ENCODE data around the gene VAV3.
"Not testable (repeated sequence)": the region's sequence is repeated elsewhere in the genome, so short reads cannot be mapped to it uniquely, and the experiment has no call there.

The VAV3 gene

DNA sequence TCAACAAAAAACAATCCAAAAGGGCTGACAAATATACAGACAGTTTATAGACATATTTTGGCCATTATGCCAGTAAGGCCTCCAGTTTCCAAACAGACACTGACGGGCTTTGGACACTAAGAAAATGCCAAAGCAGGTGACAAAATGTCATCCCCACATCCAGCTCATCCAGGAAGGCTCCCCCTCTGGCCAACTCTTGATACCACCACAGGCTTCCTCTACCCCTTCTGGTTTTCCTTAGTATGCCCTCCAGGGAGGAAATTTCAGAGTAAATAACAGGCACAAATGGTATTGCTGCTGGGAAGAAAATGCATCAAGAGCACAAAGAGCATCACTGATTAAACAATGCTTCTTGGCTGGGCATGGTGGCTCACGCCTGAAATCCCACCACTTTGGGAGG is 225.3 kb downstream of the VAV3 start:
- no peak for DNase-seq (ENCODE audit: low read depth in 2 of 2)

DNA sequence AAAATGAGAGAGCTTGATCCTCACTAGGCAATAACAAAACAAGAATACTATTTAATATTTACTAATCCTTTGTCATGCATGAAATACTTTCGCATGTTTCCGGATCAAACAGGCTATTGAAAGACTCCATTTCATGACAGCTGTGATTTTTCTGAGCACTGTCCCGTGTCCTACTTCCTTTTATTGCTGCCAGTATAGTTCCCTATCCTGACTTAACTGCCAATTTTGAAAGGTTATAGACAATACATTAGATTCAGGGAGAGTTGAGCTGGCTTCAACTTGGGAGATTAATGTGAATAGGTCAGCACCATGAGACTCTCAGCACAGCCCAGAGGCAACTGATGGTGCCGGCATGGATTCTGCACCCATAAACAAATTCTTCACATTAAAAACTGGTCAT is 225.8 kb downstream of the VAV3 start:
- DNase-seq (ENCODE audit: low read depth in 2 of 2) = no peak

DNA sequence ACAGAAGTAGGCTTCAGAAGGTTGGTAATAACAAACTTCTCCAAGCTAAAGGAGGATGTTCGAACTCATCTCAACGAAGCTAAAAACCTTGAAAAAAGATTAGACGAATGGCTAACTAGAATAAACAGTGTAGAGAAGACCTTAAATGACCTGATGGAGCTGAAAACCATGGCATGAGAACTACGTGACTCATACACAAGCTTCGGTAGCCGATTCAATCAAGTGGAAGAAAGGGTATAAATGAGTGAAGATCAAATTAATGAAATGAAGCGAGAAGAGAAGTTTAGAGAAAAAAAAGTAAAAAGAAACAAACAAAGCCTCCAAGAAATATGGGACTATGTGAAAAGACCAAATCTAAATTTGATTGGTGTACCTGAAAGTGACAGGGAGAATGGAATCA is 231.6 kb downstream of the VAV3 start:
- DNase-seq (ENCODE audit: low read depth in 2 of 2) = not testable (repeated sequence)

DNA sequence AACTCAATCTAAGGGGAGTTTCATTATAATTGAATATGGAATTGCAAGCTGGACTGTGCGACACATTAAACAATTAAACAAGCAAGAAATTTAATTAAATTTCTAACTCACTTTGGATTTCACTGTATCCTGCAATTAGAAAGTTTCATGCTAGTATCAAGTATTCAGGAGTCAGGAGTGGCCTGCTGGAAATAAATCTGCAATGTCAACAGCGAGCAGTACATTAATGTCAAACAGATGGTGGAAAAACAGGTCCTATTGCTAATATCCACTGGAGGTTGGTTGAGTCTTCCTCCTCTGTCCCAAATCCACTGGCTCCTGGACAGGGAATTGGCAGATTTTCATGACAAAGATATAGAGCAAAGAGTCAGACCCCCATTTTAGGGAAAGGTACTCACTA is 237.1 kb downstream of the VAV3 start:
- DNase-seq (ENCODE audit: low read depth in 2 of 2) = no peak

DNA sequence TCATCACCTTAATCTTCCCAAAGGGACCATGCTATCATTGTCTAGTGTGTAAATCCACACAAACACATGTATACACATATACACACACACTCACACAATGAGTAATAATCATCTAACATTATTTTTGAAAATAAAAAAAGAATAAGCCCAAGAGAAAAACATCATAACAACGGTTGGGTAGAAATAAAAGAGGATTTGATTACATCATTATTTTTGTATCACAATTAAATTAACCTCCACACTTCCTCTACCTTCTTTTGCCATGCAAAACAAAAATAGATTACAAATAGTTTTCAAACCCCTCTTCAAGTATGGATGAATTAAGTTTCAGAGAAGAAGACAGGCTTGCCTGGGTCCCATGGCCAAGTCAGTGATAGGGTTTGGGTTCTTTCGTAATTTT is 238.1 kb downstream of the VAV3 start:
- no peak for DNase-seq (ENCODE audit: low read depth in 2 of 2)

- DNase-seq (ENCODE audit: low read depth in 2 of 2) = no peak
These were observed 240.3 kb downstream of the VAV3 start for GRCh38 chr1:107724648-107725047.

DNA sequence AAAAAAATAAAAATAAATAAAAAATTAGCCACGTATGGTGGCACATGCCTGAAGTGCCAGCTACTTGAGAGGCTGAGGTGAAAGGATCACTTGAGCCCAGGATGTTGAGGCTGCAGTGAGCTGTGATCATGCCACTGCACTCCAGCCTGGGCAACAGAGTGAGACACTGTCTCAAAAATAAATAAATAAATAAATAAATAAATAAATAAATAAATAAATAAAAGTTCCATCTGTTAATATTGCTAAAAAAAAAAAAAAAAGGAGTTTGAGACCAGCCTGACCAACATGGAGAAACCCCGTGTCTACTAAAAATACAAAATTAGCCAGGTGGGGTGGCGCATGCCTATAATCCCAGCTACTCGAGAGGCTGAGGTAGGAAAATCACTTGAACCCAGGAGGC is 244.8 kb downstream of the VAV3 start:
- not testable (repeated sequence) for DNase-seq (ENCODE audit: low read depth in 2 of 2)

DNA sequence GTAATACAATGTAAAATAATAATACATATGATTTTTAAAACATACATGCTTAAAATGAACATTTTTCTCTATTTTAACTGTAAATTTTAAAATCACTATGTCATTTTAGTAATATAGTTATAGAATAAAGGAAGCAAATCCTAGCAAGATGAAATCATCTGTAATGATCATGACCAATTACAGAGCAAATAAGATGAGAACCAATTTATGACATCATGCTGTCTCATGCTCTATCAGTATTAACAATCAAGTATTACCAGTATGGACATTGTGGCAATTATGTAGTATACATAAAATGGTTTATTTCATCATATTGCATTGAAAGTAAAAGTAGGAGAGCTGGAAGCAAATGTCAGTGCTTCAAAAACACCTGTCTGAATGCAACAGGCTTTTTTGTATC is 255.0 kb downstream of the VAV3 start:
- no peak for DNase-seq (ENCODE audit: low read depth in 2 of 2)

DNA sequence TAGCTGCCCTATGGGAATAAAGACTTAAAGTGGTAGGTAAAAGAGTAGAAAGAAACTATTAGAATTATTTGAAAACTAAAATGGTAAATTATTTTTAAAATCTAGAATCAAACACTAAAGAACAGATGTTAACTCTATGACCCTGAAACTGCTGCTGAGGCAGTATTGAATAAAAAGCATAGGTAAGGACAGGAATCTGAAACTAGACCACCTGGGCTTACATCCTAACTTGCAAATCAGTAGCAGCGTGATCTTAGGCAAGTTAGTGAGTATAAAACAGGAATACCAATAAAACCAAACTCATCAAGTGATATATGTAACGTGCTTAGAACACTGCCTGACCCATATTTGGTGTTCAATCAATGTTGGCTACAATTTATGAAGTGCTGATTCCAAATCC is 257.9 kb downstream of the VAV3 start:
- no peak for DNase-seq (ENCODE audit: low read depth in 2 of 2)

DNA sequence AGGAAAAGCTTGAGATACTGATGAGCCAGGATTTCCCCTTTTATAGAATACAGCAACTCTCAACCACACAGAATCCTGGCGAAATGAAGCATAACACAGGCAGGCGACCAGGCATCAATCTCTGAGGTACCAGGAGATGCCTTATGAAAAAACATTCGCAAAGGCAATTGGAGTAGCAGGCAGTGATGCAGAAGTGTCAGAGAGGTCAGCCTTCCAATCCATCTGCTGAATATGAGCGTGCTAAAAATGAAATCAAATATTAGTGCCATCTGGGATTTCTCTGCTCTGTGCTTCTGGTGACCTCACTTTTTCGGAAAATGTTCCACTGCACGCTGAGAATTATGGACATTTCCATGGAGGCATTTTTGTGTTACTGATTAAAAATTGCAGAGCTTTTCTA is 258.8 kb downstream of the VAV3 start:
- DNase-seq (ENCODE audit: low read depth in 2 of 2) = no peak

GRCh38 chr1:107704911-107705310 is 260.1 kb downstream of the VAV3 start:
- no peak for DNase-seq (ENCODE audit: low read depth in 2 of 2)

DNA sequence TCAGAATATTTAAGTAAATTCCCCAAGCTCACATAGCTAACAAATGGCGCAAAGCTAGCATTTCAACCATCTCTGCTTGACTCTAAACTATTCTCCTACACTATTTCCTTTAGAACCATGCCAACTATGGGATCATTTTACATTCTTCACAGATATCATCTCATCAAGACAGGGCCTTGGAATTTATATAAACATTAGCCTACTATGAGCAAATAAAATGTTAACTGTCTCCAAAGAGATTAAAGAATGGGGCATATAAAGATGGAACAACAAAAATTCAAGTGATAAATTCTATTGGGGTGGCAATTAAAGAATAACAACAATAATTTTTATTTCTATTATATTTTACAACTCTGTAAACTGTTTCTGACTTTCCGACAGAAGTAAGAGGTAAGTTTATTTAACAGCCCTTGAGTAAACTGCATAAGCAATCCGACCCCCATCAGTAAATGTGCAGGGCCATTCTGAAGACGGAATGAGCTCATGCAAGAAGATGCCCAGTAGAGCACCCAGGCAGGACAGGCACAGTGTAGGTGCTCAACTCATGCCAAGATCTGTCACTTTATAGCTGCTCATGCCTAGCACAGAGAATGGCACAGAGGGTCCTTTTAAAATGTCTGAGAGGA is 261.9 kb downstream of the VAV3 start:
- no peak for DNase-seq (ENCODE audit: low read depth in 2 of 2)

GRCh38 chr1:107700651-107701050 is 264.3 kb downstream of the VAV3 start:
- not testable (repeated sequence) for DNase-seq (ENCODE audit: low read depth in 2 of 2)

GRCh38 chr1:107698161-107698560 is 266.8 kb downstream of the VAV3 start:
- DNase-seq (ENCODE audit: low read depth in 2 of 2) = no peak

DNA sequence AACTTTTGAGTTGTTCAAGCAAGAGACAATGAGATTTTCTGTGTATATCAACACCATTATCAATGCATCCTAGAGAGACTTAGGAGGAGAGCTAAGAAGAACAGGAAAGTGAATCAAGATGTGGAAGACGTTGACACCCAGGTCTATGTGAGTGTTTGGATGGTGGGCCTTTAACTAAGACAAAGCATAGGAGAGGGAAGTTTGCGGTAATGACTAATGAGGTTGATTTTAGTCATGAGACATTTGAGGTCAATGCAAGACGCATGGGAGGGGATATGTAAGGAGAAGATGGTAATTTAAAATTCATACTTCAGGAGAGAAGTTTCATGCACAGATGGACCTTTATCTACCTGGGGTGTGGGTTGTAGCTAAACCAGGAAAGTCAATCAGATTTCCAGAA is 269.6 kb downstream of the VAV3 start:
- DNase-seq (ENCODE audit: low read depth in 2 of 2) = no peak

- DNase-seq (ENCODE audit: low read depth in 2 of 2) = no peak
These were observed 272.2 kb downstream of the VAV3 start for GRCh38 chr1:107692580-107693345.

DNA sequence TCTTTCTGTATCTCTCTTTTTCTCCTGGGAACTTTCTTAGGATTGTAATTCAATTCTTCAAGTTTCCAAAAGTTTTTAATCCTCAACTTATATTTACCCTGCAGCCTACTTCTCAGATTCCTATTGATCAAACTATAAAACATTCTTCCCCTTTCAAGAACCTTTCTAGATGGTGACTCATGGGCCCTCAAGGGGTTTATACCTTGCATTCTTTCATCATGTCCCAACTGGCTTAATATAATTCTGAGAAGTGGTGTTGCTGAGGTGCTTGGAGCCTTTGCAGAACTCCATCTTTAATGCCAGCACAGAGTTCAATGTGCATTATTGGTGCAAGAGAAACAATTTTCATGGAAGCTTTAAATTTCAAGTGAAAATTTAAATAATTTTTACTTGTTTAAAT is 273.4 kb downstream of the VAV3 start:
- no peak for DNase-seq (ENCODE audit: low read depth in 2 of 2)

- no peak for DNase-seq (ENCODE audit: low read depth in 2 of 2)
These were observed 274.5 kb downstream of the VAV3 start for GRCh38 chr1:107690491-107690890.

DNA sequence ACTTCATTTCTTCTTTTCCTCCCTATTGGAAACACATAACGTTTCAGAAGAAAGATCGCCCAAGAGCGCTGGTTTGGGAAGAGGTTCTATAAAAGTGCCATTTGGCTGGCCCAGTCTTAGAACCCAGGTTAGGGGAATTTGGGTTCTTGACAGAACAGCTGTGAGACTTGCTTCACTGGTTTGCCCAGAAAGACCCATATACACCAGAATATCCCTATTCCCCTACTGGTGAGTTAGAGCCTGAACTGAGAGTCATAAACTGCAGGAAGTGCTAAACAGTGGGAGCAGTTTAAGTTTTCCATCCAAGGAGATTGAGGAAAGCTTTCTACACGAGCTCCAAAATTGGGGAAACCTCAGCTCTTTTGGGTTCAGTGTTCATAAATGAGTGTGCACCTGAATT is 275.2 kb downstream of the VAV3 start:
- no peak for DNase-seq (ENCODE audit: low read depth in 2 of 2)

GRCh38 chr1:107689159-107689558 is 275.8 kb downstream of the VAV3 start:
- DNase-seq (ENCODE audit: low read depth in 2 of 2) = no peak

GRCh38 chr1:107687849-107688753 is 276.9 kb downstream of the VAV3 start:
- no peak for DNase-seq (ENCODE audit: low read depth in 2 of 2)

DNA sequence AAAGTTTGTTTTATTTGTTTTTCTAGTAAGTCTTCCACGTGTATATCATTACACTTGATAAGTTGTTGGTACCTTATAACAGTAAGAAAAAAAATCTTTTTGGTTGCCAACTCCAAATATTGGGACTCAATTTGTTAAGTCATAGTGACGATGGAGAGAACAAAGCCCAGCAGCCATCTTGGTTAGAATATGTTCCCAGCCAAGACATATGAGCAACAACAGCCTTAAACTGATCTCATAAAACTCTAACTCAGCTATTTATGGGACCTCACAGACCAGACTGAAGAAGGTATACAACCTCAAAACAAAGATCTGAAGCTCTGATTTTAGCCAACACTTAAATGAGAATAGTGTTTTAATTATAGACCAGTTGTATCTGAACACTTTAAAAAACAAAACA is 281.3 kb downstream of the VAV3 start:
- DNase-seq (ENCODE audit: low read depth in 2 of 2) = no peak

DNA sequence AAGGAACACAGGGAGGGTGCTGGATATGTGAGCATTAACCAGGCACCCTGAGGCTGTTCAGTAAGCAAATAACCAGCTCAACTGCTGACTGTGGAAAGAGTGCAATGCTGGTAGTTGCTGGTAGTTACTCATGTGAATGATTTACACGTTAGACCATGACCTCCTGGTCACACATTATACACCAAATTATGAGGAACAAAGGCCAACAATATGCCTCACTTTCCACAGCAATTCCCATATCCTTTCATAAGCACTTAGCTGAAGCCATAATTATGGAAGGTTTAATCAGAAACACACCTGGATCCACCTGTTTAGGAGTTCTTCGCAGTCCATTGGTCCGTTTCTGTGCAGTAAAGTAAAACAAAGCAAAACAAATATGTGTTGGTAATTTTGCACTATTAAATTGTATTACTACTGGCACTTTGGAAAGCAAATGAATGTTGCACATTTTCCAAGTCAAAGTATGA is 281.8 kb downstream of the VAV3 start:
- no peak for DNase-seq (ENCODE audit: low read depth in 2 of 2)
